WTC11 (cell line): ENCODE results near the gene ZCCHC10.

Source experiments
- FOXJ3 ChIP-seq: sonication (generic); formaldehyde crosslinking; IDR thresholded peaks from 2 replicates; pipeline ENCODE4 v1.9.0; 2021; ENCODE audit warnings: missing genetic modification reagents, mild to moderate bottlenecking, borderline replicate concordance
- MYBL2 ChIP-seq: sonication (generic); formaldehyde crosslinking; IDR thresholded peaks from 2 replicates; pipeline ENCODE4 v1.8.1; 2023; ENCODE audit warnings: mild to moderate bottlenecking, moderate library complexity, missing genetic modification reagents
- NFYB ChIP-seq: sonication (generic); formaldehyde crosslinking; conservative IDR thresholded peaks from 2 replicates; pipeline ENCODE4 v1.8.0; 2022; ENCODE audit warnings: low read depth, missing genetic modification reagents
- NR1H2 ChIP-seq: sonication (generic); formaldehyde crosslinking; IDR thresholded peaks from 2 replicates; pipeline ENCODE4 v1.9.0; 2021; ENCODE audit warnings: mild to moderate bottlenecking, moderate library complexity, missing genetic modification reagents
- RELA ChIP-seq: sonication (generic); formaldehyde crosslinking; IDR thresholded peaks from 2 replicates; pipeline ENCODE4 v1.8.1; 2022; ENCODE audit warnings: missing genetic modification reagents, mild to moderate bottlenecking, borderline replicate concordance
- ZNF138 ChIP-seq: sonication (generic); formaldehyde crosslinking; conservative IDR thresholded peaks from 2 replicates; pipeline ENCODE4 v1.8.1; 2022; ENCODE audit warnings: mild to moderate bottlenecking, moderate library complexity, missing genetic modification reagents
- TF ChIP-seq, protein P1 (sequence below): fragments of 200-600 bp; IDR thresholded peaks from 2 replicates; pipeline ENCODE4 v1.8.0; 2022; ENCODE audit warnings: antibody characterized with exemption
- TF ChIP-seq, protein P2 (sequence below): sonication (generic); formaldehyde crosslinking; IDR thresholded peaks from 2 replicates; pipeline ENCODE4 v1.8.1; 2022; ENCODE audit warnings: mild to moderate bottlenecking, missing genetic modification reagents, moderate library complexity, borderline replicate concordance
- TF ChIP-seq, protein P3 (sequence below): sonication (generic); formaldehyde crosslinking; IDR thresholded peaks from 2 replicates; pipeline ENCODE4 v1.8.1; 2023; ENCODE audit warnings: mild to moderate bottlenecking, missing genetic modification reagents
- TF ChIP-seq, protein P4 (sequence below): sonication (generic); formaldehyde crosslinking; IDR thresholded peaks from 2 replicates; pipeline ENCODE4 v1.8.0; 2022; ENCODE audit warnings: mild to moderate bottlenecking, missing genetic modification reagents
- TF ChIP-seq, protein P5 (sequence below): sonication (generic); formaldehyde crosslinking; IDR thresholded peaks from 2 replicates; pipeline ENCODE4 v1.8.1; 2022; ENCODE audit warnings: missing genetic modification reagents, borderline replicate concordance
- TF ChIP-seq, protein P6 (sequence below): sonication (generic); formaldehyde crosslinking; IDR thresholded peaks from 2 replicates; pipeline ENCODE4 v1.8.1; 2022; ENCODE audit warnings: low read depth, missing genetic modification reagents, borderline replicate concordance

DNA sequence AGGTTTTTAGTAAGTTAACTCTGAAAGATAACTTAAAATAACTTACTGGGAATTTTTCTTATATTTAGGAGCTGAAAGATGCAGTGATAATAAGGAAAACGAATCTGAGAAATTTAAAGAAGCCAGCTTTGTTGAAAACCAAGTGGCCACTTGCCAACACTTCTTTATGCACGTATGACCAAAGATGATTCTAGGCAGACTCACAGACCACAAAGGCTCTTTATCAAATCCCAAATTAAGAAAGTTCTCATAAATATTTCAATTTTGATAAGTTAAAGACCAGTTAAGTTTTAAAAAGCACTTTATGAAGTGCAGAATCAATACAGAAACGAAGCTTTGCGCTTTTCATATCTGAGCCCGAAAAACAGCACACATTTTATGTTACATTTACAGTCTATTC is 64.5 kb downstream of the ZCCHC10 start:
- TF ChIP-seq, protein P1, sequence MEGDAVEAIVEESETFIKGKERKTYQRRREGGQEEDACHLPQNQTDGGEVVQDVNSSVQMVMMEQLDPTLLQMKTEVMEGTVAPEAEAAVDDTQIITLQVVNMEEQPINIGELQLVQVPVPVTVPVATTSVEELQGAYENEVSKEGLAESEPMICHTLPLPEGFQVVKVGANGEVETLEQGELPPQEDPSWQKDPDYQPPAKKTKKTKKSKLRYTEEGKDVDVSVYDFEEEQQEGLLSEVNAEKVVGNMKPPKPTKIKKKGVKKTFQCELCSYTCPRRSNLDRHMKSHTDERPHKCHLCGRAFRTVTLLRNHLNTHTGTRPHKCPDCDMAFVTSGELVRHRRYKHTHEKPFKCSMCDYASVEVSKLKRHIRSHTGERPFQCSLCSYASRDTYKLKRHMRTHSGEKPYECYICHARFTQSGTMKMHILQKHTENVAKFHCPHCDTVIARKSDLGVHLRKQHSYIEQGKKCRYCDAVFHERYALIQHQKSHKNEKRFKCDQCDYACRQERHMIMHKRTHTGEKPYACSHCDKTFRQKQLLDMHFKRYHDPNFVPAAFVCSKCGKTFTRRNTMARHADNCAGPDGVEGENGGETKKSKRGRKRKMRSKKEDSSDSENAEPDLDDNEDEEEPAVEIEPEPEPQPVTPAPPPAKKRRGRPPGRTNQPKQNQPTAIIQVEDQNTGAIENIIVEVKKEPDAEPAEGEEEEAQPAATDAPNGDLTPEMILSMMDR, result no peak
- TF ChIP-seq ZNF138 (CRISPR knock-in tag), result no peak
- TF ChIP-seq, protein P2, sequence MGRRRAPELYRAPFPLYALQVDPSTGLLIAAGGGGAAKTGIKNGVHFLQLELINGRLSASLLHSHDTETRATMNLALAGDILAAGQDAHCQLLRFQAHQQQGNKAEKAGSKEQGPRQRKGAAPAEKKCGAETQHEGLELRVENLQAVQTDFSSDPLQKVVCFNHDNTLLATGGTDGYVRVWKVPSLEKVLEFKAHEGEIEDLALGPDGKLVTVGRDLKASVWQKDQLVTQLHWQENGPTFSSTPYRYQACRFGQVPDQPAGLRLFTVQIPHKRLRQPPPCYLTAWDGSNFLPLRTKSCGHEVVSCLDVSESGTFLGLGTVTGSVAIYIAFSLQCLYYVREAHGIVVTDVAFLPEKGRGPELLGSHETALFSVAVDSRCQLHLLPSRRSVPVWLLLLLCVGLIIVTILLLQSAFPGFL (CRISPR knock-in tag), result no peak
- TF ChIP-seq FOXJ3 (CRISPR knock-in tag), result no peak
- TF ChIP-seq MYBL2 (CRISPR knock-in tag), result no peak
- TF ChIP-seq, protein P3, sequence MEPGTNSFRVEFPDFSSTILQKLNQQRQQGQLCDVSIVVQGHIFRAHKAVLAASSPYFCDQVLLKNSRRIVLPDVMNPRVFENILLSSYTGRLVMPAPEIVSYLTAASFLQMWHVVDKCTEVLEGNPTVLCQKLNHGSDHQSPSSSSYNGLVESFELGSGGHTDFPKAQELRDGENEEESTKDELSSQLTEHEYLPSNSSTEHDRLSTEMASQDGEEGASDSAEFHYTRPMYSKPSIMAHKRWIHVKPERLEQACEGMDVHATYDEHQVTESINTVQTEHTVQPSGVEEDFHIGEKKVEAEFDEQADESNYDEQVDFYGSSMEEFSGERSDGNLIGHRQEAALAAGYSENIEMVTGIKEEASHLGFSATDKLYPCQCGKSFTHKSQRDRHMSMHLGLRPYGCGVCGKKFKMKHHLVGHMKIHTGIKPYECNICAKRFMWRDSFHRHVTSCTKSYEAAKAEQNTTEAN (CRISPR knock-in tag), result no peak
- no peak for TF ChIP-seq RELA (CRISPR knock-in tag)
- TF ChIP-seq, protein P4, sequence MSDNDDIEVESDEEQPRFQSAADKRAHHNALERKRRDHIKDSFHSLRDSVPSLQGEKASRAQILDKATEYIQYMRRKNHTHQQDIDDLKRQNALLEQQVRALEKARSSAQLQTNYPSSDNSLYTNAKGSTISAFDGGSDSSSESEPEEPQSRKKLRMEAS (CRISPR knock-in tag), result no peak
- no peak for TF ChIP-seq NFYB (CRISPR knock-in tag)
- TF ChIP-seq, protein P5, sequence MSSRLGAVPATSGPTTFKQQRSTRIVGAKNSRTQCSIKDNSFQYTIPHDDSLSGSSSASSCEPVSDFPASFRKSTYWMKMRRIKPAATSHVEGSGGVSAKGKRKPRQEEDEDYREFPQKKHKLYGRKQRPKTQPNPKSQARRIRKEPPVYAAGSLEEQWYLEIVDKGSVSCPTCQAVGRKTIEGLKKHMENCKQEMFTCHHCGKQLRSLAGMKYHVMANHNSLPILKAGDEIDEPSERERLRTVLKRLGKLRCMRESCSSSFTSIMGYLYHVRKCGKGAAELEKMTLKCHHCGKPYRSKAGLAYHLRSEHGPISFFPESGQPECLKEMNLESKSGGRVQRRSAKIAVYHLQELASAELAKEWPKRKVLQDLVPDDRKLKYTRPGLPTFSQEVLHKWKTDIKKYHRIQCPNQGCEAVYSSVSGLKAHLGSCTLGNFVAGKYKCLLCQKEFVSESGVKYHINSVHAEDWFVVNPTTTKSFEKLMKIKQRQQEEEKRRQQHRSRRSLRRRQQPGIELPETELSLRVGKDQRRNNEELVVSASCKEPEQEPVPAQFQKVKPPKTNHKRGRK, result no peak
- no peak for TF ChIP-seq NR1H2 (CRISPR knock-in tag)
- TF ChIP-seq, protein P6, sequence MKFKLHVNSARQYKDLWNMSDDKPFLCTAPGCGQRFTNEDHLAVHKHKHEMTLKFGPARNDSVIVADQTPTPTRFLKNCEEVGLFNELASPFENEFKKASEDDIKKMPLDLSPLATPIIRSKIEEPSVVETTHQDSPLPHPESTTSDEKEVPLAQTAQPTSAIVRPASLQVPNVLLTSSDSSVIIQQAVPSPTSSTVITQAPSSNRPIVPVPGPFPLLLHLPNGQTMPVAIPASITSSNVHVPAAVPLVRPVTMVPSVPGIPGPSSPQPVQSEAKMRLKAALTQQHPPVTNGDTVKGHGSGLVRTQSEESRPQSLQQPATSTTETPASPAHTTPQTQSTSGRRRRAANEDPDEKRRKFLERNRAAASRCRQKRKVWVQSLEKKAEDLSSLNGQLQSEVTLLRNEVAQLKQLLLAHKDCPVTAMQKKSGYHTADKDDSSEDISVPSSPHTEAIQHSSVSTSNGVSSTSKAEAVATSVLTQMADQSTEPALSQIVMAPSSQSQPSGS (CRISPR knock-in tag), result no peak
